LHCN-M2 (cell line): ENCODE measurements around the gene FBXL15. TPM values are rescaled to one million over a fixed set of nuclear protein-coding genes. Genes with fewer than 3 reads are reported as not detected.

ENCODE experiments used
- DNase-seq: peaks from one replicate; pipeline ENCODE4 v3.0.0-alpha.2; 2012; ENCODE audit warnings: low read depth
- polyA plus RNA-seq: library from polyadenylated mRNA; unstranded; fragments of >200 nt; gene quantifications from one replicate; pipeline ENCODE4 v1.2.1, GENCODE V29; 2012; ENCODE audit warnings: missing spikeins
- total RNA-seq: library from RNA; depleted of rRNA; stranded (reverse); fragments of >200 nt; gene quantifications from 2 replicates; pipeline ENCODE4 v1.2.3, GENCODE V29; 2014; rRNA removed

The FBXL15 gene
- 15.9 and 22.5 TPM in 2 replicates for total RNA-seq
- polyA plus RNA-seq, result 7.9 TPM

GRCh38 chr10:102420714-102421506, at the start of gene FBXL15:
FBXL15 (plus strand) TSS chr10:102420836; CDS start chr10:102421130, 294 bp downstream.
- peak; percentile 96 for DNase-seq

- DNase-seq, result no peak
Measured at GRCh38 chr10:102371295-102371694, 49.3 kb upstream of the FBXL15 start.

GRCh38 chr10:102375250-102375649, 45.4 kb upstream of the FBXL15 start:
- no peak for DNase-seq

- no peak for DNase-seq
Measured at GRCh38 chr10:102375867-102376266, 44.8 kb upstream of the FBXL15 start.

- no peak for DNase-seq
Measured at GRCh38 chr10:102376901-102377300, 43.7 kb upstream of the FBXL15 start.

GRCh38 chr10:102379383-102379782, 41.3 kb upstream of the FBXL15 start:
- DNase-seq, result no peak

GRCh38 chr10:102381983-102382382, 38.7 kb upstream of the FBXL15 start:
- DNase-seq, result no peak

- no peak for DNase-seq
Measured at GRCh38 chr10:102382871-102383270, 37.8 kb upstream of the FBXL15 start.

- DNase-seq, result peak; percentile 6
Measured at GRCh38 chr10:102384053-102384452, 36.6 kb upstream of the FBXL15 start.

GRCh38 chr10:102384606-102385429, 35.8 kb upstream of the FBXL15 start:
- DNase-seq, result peak; percentile 25

GRCh38 chr10:102389894-102390293, 30.7 kb upstream of the FBXL15 start:
- no peak for DNase-seq

- DNase-seq, result no peak
Measured at GRCh38 chr10:102392306-102392705, 28.3 kb upstream of the FBXL15 start.

GRCh38 chr10:102393411-102394078, 27.1 kb upstream of the FBXL15 start:
- no peak for DNase-seq

- peak; percentile 90 for DNase-seq
Measured at GRCh38 chr10:102394079-102394800, 26.4 kb upstream of the FBXL15 start.

GRCh38 chr10:102394801-102395399, 25.7 kb upstream of the FBXL15 start:
- DNase-seq, result peak; percentile 25

- peak; percentile 71 for DNase-seq
Measured at GRCh38 chr10:102395400-102396316, 25.0 kb upstream of the FBXL15 start, which contains the start of gene NFKB2. NFKB2 (plus strand) TSS chr10:102395705; CDS start chr10:102395960, 255 bp downstream.

GRCh38 chr10:102396317-102396650, 24.4 kb upstream of the FBXL15 start:
- no peak for DNase-seq

GRCh38 chr10:102396730-102397151, 23.9 kb upstream of the FBXL15 start:
- DNase-seq, result no peak
